WI38 (cell line): ENCODE data around the gene ERBB2.

Experiments
- H3K4me3 ChIP-seq: 2 replicates; pipeline ENCODE4 v1.5.1; 2011; ENCODE audit warnings: low read depth, mild to moderate bottlenecking, control low read depth, low read length
- CTCF ChIP-seq: IDR thresholded peaks from 2 replicates; pipeline ENCODE4 v1.5.1; 2012; ENCODE audit warnings: low read depth, mild to moderate bottlenecking, control low read depth, low read length

The ERBB2 gene

GRCh38 chr17:39737206-39737759 lies 37.4 kb downstream of the ERBB2 start:
- no peak for TF ChIP-seq CTCF
- H3K4me3 ChIP-seq: no peak overlapping the region

- no peak for TF ChIP-seq CTCF
- no peak within 1 kb of the TSS for H3K4me3 ChIP-seq
Observed at GRCh38 chr17:39737760-39738567, 38.1 kb downstream of the ERBB2 start, which contains the start of gene GRB7. Gene GRB7 (plus strand): TSS chr17:39737938. CDS start chr17:39742302, 4,364 bp downstream.

GRCh38 chr17:39738568-39738901 lies 38.7 kb downstream of the ERBB2 start:
- TF ChIP-seq CTCF: no peak
- no peak overlapping the region for H3K4me3 ChIP-seq

GRCh38 chr17:39738983-39739884 lies 39.4 kb downstream of the ERBB2 start:
- TF ChIP-seq CTCF: no peak
- no peak overlapping the region for H3K4me3 ChIP-seq

GRCh38 chr17:39739885-39740356 lies 40.1 kb downstream of the ERBB2 start:
- H3K4me3 ChIP-seq: no peak overlapping the region
- no peak for TF ChIP-seq CTCF

GRCh38 chr17:39740357-39741111 lies 40.7 kb downstream of the ERBB2 start:
- no peak for TF ChIP-seq CTCF
- H3K4me3 ChIP-seq: no peak overlapping the region
